ENCODE measurements around the gene FBXL17. TPM values are rescaled to one million over a fixed set of nuclear protein-coding genes. Genes with fewer than 3 reads are reported as not detected.

Gene FBXL17
- total and polyA plus RNA-seq, 12 donors, result 5.9 to 47.4 (median 41.1) TPM

GRCh38 chr5:107853031-107853430 is 528.9 kb downstream of the FBXL17 start:
- DNase-seq (no peak), ATAC-seq (no peak)
- 87 to 89% methylated on average over 8 of the region's 8 CpGs for WGBS, 2 donors
- no peak for TF ChIP-seq CTCF (IDR thresholded peaks at IDR 0.05)
- intact Hi-C loops (cut with DNase I), result no loop called here
- Histone ChIP-seq H3K27ac (no peak overlapping the region), H3K4me1 (no peaks in the 10 kb centered on the region), H3K4me3 (no peak overlapping the region), H3K9me3 (peaks cover 0 to 8% (median 0%) of the 10 kb centered on the region in 11 donors), H3K27me3 (no peaks in the 10 kb centered on the region), H3K36me3 (no peaks in the 10 kb centered on the region)

- Histone ChIP-seq H3K27ac (no peak overlapping the region), H3K4me1 (no peaks in the 10 kb centered on the region), H3K4me3 (no peak overlapping the region), H3K36me3 (no peaks in the 10 kb centered on the region), H3K9me3 (peaks cover 0 to 21% (median 0%) of the 10 kb centered on the region in 11 donors), H3K27me3 (no peaks in the 10 kb centered on the region)
- ATAC-seq (no peak), DNase-seq (no peak)
- 88 to 89% methylated on average over 5 of the region's 5 CpGs for WGBS, 2 donors
- no peak for TF ChIP-seq CTCF (IDR thresholded peaks at IDR 0.05)
- intact Hi-C loops (cut with DNase I), result no loop called here
Measured at GRCh38 chr5:107849118-107849517, 532.8 kb downstream of the FBXL17 start.

GRCh38 chr5:107840592-107840991 is 541.3 kb downstream of the FBXL17 start:
- Histone ChIP-seq H3K4me1 (no peaks in the 10 kb centered on the region), H3K4me3 (no peak overlapping the region), H3K9me3 (no peaks in the 10 kb centered on the region), H3K36me3 (no peaks in the 10 kb centered on the region), H3K27me3 (peaks cover 0 to 23% (median 0%) of the 10 kb centered on the region in 7 donors), H3K27ac (no peak overlapping the region)
- no peak for ATAC-seq
- WGBS, 2 donors, result 42 to 44% methylated on average over 4 of the region's 4 CpGs
- TF ChIP-seq CTCF (IDR thresholded peaks at IDR 0.05), result no peak
- DNase-seq, result no peak
- intact Hi-C loops (cut with DNase I), result no loop called here

- intact Hi-C loops (cut with DNase I), result no loop called here
- no peak overlapping the region for H3K4me3 ChIP-seq
- peaks cover 0 to 23% (median 0%) of the 10 kb centered on the region in 7 donors for H3K27me3 ChIP-seq
- 15 to 38% methylated on average over 3 of the region's 3 CpGs for WGBS, 2 donors
- H3K36me3 ChIP-seq, result no peaks in the 10 kb centered on the region
- no peaks in the 10 kb centered on the region for H3K9me3 ChIP-seq
- no peak for TF ChIP-seq CTCF (IDR thresholded peaks at IDR 0.05)
- no peak overlapping the region for H3K27ac ChIP-seq
- DNase-seq, result no peak
- H3K4me1 ChIP-seq, result no peaks in the 10 kb centered on the region
- no peak for ATAC-seq
Measured at GRCh38 chr5:107840161-107840560, 541.7 kb downstream of the FBXL17 start.

All from heart right ventricle (tissue), 16 donors.